GM12878 (cell line): ENCODE data around the gene LMOD3.

Source experiments
- CHD2 ChIP-seq: IDR thresholded peaks from 2 replicates; pipeline ENCODE4 v1.6.1; 2011; ENCODE audit warnings: low read depth, low read length, improper control_type of control experiment, borderline replicate concordance
- POLR2A ChIP-seq: IDR thresholded peaks from 2 replicates; pipeline ENCODE4 v1.6.1; 2011; ENCODE audit warnings: low read depth, mild to moderate bottlenecking, low read length
- TAF1 ChIP-seq: IDR thresholded peaks from 2 replicates; pipeline ENCODE4 v1.6.1; 2011; ENCODE audit warnings: mild to moderate bottlenecking, low read depth, low read length, borderline replicate concordance
- TARDBP ChIP-seq: IDR thresholded peaks from 2 replicates; pipeline ENCODE4 v1.6.1; 2016; ENCODE audit warnings: borderline replicate concordance
- TCF12 ChIP-seq: IDR thresholded peaks from 2 replicates; pipeline ENCODE4 v1.6.1; 2011; ENCODE audit warnings: low read depth, mild to moderate bottlenecking, low read length
- TF ChIP-seq, protein P1 (sequence below), 3 experiments: IDR thresholded peaks in 2 of 3; conservative IDR thresholded peaks in 1 of 3; 2 replicates each; pipeline ENCODE4 v1.5.1; 2011; ENCODE audit warnings: low read depth in 3 of 3, low read length in 3 of 3, mild to moderate bottlenecking in 3 of 3, control low read depth in 2 of 3, moderate library complexity in 2 of 3, inconsistent platforms in 1 of 3, mixed read lengths in 1 of 3; ENCODE audit not compliant: control insufficient read depth in 2 of 3, insufficient read depth in 1 of 3; ENCODE audit errors: extremely low read depth in 1 of 3
- TF ChIP-seq, protein P2 (sequence below): IDR thresholded peaks from 2 replicates; pipeline ENCODE4 v1.6.1; 2012; ENCODE audit warnings: mild to moderate bottlenecking, low read depth, low read length
- TF ChIP-seq, protein P3 (sequence below): fragments of 450-650 bp; formaldehyde crosslinking; IDR thresholded peaks from 2 replicates; pipeline ENCODE4 v1.4.0; 2020; ENCODE audit warnings: mild to moderate bottlenecking, moderate library complexity

DNA sequence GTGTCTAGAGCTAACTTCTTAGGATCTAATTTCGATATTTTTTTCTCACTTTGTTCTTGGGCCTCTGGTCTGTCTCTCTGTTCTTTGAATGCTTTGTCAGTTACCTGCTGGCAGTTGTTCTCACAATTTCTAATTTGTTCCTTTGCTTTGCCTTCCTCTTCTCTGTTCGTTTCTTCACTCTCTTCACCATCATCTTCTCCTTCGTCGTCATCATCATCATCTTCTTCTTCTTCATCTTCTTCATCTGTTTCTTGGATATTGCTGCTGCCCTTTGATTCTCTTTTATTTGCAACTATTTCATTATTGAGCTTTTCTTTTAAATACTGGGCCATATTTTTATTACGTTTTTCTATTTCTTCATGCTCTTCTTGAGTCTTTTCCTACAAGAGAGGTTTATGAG is 2.7 kb downstream of the LMOD3 start:
- TF ChIP-seq TARDBP (no peak), POLR2A (no peak), TCF12 (no peak), CHD2 (no peak), TAF1 (no peak)
- TF ChIP-seq, protein P1, sequence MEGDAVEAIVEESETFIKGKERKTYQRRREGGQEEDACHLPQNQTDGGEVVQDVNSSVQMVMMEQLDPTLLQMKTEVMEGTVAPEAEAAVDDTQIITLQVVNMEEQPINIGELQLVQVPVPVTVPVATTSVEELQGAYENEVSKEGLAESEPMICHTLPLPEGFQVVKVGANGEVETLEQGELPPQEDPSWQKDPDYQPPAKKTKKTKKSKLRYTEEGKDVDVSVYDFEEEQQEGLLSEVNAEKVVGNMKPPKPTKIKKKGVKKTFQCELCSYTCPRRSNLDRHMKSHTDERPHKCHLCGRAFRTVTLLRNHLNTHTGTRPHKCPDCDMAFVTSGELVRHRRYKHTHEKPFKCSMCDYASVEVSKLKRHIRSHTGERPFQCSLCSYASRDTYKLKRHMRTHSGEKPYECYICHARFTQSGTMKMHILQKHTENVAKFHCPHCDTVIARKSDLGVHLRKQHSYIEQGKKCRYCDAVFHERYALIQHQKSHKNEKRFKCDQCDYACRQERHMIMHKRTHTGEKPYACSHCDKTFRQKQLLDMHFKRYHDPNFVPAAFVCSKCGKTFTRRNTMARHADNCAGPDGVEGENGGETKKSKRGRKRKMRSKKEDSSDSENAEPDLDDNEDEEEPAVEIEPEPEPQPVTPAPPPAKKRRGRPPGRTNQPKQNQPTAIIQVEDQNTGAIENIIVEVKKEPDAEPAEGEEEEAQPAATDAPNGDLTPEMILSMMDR (IDR thresholded peaks at IDR 0.05 in 2 of 3, conservative IDR thresholded peaks at IDR 0.05 in 1 of 3; ENCODE audit: control insufficient read depth in 2 of 3, extremely low read depth in 1 of 3, insufficient read depth in 1 of 3, low read depth in 3 of 3, low read length in 3 of 3): no peak
- TF ChIP-seq, protein P2, sequence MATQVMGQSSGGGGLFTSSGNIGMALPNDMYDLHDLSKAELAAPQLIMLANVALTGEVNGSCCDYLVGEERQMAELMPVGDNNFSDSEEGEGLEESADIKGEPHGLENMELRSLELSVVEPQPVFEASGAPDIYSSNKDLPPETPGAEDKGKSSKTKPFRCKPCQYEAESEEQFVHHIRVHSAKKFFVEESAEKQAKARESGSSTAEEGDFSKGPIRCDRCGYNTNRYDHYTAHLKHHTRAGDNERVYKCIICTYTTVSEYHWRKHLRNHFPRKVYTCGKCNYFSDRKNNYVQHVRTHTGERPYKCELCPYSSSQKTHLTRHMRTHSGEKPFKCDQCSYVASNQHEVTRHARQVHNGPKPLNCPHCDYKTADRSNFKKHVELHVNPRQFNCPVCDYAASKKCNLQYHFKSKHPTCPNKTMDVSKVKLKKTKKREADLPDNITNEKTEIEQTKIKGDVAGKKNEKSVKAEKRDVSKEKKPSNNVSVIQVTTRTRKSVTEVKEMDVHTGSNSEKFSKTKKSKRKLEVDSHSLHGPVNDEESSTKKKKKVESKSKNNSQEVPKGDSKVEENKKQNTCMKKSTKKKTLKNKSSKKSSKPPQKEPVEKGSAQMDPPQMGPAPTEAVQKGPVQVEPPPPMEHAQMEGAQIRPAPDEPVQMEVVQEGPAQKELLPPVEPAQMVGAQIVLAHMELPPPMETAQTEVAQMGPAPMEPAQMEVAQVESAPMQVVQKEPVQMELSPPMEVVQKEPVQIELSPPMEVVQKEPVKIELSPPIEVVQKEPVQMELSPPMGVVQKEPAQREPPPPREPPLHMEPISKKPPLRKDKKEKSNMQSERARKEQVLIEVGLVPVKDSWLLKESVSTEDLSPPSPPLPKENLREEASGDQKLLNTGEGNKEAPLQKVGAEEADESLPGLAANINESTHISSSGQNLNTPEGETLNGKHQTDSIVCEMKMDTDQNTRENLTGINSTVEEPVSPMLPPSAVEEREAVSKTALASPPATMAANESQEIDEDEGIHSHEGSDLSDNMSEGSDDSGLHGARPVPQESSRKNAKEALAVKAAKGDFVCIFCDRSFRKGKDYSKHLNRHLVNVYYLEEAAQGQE: no peak
- TF ChIP-seq, protein P3, sequence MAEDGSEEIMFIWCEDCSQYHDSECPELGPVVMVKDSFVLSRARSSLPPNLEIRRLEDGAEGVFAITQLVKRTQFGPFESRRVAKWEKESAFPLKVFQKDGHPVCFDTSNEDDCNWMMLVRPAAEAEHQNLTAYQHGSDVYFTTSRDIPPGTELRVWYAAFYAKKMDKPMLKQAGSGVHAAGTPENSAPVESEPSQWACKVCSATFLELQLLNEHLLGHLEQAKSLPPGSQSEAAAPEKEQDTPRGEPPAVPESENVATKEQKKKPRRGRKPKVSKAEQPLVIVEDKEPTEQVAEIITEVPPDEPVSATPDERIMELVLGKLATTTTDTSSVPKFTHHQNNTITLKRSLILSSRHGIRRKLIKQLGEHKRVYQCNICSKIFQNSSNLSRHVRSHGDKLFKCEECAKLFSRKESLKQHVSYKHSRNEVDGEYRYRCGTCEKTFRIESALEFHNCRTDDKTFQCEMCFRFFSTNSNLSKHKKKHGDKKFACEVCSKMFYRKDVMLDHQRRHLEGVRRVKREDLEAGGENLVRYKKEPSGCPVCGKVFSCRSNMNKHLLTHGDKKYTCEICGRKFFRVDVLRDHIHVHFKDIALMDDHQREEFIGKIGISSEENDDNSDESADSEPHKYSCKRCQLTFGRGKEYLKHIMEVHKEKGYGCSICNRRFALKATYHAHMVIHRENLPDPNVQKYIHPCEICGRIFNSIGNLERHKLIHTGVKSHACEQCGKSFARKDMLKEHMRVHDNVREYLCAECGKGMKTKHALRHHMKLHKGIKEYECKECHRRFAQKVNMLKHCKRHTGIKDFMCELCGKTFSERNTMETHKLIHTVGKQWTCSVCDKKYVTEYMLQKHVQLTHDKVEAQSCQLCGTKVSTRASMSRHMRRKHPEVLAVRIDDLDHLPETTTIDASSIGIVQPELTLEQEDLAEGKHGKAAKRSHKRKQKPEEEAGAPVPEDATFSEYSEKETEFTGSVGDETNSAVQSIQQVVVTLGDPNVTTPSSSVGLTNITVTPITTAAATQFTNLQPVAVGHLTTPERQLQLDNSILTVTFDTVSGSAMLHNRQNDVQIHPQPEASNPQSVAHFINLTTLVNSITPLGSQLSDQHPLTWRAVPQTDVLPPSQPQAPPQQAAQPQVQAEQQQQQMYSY (CRISPR knock-in tag): no peak
